GM19043 (cell line): Measurements from ENCODE around the gene MBNL2.

Source experiments
- ATAC-seq: cut with Tn5 transposase; IDR thresholded peaks from one replicate; pipeline ENCODE4 v1.9.1; 2021; ENCODE audit warnings: low read depth; ENCODE audit not compliant: unreplicated experiment

MBNL2 gene

DNA sequence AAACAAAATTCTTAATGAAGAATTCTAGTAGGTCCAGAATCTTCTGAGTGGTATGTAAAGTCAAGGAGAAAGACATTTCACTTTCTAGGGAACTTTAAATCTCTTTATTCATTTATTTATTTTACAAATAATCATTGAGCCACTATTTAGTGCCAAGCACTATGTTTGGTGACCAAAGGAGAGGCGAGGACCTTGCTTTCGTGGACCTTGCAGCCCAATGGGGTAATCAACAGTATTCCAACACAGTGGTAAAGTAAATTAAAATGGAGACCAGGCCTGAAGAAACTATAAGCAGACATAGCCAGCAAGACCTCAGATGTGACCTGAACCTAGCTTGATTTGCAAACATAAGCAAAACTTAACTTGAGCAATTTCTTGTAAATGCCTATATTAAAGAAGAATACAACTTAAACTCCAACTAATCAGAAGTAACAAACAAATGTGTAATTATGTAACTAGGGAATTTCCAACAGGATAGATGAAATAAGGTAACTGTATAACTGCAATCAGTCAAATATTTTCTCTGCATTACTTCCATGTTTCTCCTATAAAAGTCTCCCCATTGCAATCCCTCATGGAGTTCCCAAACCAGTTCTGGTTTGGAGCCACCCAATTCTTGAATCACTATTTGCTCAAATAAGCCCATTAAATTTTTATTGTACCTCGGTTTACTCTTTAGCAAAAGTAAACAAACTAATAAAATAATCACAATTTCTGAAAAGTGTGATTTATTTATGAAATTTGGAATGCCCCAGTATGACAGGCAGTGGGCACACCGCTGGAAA, 67.6 kb downstream of the MBNL2 start:
- ATAC-seq: no peak

DNA sequence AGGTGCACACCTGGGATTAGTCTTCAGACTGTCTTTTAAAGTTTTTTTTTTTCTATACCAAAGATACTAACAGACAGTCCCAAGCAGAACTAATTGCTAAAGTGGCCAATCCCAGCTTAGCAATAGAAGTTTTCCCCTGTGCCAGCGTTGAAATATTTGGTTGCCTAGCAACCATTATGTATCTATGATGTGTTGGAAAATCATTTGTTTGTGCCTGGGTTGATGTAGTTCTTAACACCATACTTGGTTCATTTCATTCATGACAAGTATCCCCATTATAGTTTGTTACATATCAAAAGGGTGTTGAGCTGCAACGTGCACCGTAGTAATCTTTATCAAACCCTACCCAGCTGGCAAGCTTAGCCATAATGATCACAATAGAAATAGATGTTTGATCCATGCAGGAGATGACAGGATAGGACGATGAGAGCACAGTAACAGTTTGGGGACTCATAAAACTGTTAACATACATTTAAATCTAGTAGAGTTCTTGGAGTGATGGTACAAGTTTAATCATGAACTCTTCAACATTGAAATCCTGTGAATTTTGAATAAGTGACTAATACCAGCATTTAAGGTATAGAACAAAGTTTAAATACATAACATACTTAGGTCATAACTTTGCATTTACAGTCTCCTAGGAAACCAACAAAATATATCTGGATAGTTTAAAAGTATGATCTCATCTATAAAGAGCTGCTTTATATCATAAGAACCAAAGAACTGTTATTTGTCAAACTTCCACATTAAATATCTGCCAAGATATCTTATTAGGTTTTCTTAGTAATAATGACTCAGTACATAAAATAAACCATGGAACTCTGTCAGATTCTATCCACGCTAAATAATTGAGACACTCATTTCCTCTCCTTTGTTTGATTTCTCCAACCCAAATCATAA, 73.4 kb downstream of the MBNL2 start:
- no peak for ATAC-seq

DNA sequence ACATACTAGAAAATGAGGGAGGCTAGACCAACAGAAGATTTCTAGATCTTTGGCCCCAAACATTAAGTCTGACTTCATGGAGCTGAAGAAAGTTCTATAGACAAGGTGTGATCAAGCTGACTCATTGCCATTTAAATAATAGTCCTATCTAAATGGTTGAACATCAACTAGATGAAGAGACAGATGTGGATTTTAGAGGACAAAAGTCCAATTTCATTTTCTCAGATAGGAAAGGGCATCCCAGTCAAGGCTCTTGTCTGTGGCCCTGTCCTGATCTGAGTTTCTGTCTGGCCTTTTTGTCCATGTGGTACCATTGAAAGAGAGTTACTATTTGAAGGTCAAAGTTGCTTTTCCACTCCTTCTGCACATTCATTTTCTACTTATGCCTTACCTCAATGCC, 74.6 kb downstream of the MBNL2 start:
- no peak for ATAC-seq

DNA sequence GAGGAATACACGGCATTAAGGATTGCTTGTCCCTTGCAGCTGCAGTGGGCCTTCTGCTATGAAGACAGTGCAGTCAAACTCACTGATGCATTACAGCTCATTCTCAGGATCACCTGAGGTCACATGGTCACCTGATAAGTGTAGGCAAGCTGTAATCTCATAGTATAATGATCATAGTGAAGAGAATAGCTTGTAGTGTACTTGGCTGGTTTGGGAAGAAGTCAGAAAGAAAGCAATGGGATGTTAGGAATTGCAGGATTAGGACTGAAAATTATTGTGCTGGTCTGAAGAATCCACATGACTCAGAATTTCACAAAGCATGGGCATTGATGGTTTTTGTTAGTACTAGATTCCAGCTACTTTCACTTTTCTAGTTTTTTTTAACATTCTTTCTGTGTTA, 76.7 kb downstream of the MBNL2 start:
- no peak for ATAC-seq

DNA sequence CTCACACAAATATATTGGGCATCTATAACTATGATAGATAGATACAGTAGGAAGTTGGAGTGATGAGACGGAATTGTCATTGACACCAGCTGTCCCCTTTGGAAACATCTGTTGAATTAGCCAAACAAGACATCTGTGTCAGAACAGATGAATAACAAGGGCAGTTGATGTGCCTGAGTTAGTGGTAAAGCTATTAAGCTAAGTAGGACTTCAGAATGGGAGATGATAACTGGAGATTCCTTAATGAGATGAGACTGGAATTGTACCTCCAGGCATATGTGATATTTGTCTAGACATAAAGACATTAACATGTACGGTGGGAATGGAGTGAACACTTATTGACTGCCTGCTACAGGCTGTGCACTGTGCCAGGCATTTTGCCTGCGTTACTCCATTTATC, 78.7 kb downstream of the MBNL2 start:
- ATAC-seq: no peak

DNA sequence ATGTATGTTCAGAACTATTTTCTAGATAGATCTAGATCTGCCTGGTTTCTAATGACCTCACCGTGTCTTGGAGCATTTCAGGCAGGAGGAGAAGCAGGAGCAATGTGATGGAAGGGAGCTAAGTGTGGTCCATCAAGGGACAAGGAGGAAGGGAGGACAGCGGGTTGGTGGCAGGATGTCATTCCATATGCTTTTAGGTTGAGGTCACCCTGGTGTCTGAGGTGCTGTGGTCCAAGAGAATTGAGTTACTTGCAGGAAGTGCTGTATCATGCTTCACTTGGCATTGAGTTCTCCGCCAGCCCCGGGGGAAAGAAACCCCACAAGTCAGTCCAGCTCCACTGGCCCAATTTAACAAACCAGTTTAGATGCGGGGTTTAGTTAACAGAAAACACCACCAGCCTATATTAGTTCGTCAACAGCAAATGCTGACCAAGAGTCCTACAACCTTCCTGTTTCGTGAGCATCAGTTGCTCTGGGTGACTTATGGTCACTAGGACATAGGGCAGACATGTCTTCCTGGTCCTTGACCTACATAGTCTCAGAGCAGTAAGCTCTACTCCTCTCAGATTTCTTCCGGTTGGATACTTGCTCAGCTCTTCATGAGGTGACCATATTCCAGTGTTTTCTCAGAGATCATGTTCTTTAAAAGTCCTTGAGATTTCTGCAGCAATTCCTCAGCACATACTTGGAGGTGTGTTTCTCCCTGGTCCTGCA, 79.4 kb downstream of the MBNL2 start:
- ATAC-seq: no peak

DNA sequence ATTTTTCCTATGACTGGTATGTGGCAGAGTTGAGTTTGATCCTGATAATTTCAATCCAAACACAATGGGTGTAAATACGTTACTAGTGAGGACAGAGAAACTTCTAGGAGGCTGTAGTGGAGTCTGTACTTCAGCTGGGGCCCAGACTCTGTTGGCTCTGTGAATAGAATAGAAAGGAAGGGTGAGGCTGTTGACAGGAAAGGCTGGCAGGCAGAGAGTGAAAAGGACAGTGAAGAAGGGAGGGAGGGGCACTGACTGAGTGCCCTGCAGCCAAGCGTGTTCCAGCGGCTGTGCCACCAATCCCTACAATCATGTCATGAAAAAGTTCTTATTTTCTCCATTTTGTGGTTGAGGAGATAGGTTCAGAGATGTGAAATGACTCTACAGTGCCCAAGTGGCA, 80.5 kb downstream of the MBNL2 start:
- ATAC-seq: no peak

DNA sequence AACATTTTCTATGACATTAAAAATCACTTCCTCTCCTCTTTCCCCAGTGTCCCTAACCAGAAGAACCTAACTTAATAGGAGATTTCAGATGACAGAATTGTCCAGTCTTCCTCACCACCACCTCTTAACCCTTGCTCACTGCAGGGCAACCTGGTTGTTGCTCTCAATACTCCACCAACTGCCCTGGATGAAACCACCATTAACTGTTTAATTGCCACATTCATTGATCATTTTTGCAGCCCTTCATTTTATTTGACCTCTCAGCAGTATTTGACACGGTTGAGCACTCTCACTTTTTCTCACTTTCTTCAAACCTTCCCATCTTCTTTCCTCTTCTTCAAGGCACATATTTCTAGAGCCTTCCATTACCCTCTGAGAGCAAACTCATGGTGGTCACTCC, 84.0 kb downstream of the MBNL2 start:
- ATAC-seq: no peak

DNA sequence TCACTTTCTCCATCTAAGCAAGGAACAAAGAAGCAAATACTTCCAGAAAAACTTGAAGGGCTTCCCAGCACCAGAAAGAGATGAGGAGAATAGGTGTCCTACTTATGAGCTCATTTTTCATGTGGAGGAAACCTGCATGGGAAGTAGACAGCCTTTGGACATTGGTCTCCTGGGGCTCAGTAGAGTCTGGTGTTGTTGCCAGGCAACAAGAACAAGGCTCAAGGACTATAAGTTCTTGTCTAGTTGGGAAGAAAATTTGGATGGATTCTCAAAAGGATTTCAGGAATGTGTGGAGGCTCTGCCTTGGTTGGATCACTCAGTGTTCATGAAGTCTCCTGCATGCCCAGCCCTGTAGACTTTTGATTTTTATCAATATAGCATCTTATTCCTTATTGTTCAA, 84.5 kb downstream of the MBNL2 start:
- ATAC-seq: no peak

DNA sequence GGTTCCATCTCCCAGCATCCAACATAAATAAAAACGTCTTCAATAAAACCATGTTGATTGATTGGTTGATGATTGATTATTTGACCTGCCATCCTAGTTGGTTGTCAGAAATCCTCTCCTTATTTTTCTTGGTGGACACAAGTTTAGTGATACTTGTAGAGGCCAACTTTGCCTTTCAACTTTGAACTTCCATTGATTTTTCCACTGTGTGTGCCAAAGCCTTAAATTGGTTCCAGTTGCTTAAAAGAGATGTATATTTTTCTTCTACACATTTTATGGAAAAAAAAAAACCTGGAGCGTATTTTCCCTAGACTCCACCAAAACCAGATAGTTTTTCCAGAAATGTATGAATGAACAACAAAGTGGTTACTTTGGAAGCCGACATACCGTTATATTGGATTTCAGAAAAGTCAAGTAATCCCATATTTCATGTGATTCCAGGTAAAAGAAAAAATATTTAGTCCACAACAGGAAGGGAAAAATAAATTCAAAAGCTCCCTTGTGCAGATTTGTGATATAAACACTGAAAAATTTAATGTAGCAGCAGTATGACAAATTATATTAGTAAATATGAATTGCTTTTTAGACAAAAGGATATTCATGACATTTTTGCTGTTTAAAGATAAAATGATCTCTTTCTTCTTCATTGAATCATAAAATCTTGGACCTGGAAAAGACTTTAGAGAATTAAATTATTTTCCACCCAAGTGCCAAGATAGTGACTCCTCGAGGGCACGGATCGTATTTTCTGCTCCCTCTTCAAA, 85.2 kb downstream of the MBNL2 start:
- no peak for ATAC-seq

DNA sequence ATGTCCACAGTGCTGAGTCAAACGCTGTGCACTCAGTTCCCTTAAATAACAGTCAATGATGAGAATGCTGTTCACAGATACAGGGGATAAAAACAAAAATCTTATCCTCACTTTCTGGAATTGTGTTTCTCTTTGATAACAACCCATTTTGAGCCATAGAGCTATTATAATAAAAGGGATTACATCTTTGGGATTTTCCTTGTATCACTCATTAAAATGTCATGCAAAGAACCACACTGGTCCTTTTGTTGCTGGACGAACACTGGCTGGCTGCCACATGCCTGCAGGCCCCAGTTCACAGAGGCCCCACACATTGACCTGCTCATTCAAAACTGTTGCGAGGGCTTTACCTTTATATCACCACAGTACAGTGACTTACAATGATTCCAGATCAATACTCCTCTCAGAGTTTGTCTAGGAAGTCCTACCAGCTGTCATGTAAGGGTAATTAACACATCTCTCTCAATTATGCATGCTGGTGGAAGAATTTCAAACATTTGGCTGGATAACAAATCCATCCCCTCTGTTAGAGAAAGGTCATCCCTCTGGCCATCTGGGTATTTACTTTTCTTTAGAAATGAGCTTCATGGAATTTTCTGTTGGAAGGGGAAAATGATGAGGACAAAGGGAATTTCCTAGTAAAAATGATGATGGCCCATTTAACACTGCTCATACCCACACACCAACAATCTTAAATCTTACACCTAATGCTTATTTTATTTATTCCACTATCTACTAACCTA, 85.9 kb downstream of the MBNL2 start:
- ATAC-seq: no peak

DNA sequence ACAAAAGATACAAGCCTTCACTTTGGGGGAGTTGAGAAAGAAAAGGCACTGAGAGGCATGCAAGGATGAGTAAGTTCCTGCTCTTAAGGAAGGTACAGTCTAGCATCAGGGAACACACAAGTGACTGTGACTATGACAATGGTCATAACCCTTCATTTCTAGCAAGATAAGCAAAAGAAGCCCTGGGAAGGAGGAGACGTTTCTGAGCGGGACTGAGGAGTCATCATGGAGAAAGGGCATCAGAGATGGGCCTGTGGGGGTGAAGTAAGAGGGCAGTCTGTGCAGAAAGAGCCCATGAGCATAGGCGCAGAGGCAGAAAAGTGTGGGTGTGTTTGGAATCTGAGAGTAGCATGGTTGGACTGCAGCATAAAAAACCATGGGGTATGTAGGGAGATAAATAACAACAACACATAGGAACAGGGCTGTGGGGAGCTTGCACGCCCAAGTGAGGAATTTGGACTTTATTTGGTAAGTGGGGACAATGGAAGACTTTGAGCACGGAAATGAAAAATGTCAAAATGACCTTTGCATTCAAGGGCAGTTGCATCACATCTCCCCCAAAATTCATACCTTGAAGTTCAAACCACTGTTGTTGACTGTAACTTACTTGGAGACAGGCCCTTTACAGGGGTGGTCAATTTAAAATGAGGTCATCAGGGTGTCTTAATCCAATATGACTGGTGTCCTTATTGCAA, 86.7 kb downstream of the MBNL2 start:
- no peak for ATAC-seq

DNA sequence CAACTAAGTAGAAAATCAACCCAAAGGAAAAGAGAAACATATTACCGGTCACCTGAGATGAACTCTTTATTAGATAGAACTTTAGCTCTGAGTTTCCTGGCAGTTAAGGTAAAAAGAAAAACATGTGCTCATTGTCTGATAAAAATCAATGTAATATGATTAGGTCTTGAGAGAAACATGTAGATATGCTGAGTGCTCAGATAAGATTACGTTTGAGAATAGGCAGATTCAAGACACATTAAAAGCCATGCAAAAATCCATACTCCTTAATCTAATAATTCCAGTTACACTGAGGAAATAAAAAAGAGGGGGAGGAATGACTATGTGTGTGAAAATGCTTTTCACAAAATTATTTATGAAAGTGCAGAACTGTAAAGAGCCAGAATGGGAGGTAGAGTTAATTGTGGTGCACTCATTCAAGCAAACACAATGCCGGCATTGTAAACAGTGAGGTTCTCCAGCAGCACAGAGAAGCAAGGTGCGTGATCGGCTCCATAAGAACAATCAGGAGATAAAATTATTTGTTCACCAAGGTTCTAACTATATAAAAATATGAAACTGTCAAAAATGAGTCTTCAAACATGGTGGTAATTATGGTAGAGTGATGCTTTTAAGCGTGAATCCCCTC, 88.8 kb downstream of the MBNL2 start:
- ATAC-seq: no peak

DNA sequence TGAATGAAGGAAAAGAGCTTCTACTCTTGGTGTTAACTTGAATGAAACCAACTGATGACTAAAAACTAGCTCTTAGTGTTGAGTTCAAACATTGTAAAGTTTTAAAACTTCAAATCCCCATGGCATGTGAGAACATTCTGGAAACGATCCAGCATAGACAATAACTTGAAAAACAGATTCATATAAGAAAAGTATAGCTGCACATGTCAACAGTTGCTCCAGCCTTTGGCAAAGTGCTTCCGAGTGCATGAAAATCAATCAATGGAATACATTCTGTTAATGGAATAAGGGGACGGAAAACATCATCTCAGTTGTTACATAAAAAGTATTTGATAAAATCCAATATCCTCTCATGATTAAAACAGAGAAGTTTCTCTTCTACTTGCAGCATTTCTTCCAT, 89.8 kb downstream of the MBNL2 start:
- no peak for ATAC-seq

DNA sequence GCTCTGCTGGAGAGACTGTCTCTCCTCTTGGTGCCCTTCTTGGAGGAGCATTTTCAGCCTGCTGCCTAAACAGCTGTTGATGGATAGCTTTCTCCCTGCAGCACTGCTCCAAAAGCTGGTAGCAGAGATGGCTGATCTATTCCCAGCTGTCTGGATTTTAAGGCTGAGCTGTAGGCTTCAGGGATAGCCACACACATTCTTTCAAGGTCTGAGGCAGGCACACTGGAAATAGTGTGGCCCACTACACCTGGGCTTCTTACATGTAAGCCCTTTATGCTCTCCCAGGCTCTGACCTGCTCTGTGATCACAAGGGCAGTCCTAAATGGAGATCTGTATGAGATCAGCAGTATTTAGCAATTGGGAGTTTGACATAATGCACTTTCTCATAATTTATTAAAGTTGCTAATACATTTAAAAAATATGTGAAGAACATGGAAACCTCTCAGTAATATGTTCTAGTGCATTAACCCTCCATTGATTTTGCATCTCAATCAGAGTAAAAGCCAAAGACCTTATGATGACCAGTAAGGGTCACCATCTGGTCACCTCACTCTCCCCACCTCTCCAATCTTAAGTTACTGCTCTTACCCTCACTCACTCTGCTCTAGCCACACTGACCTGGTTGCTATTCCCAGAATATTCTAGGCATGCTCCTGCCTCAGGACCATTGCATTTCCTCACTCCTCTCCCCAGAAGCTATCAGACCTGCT, 91.6 kb downstream of the MBNL2 start:
- ATAC-seq: no peak

DNA sequence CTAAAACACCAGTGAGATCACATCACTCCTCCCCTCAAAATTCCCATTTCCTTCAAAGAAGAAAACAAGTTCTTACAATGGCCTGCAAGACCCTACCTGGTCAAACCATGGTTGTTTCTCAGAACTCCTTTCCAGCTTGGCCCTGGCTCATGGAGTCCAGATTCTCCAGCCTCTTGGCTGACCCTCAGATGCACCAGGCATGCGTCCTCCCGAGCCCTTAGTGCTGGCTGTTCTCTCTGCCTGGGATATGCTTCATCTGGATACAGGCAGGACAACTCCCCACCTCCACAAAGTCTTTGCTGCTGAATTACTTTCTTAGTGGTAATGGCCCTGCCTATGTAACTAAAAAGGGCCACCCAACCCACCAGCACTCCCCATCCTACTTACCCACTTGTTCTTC, 94.3 kb downstream of the MBNL2 start:
- no peak for ATAC-seq

DNA sequence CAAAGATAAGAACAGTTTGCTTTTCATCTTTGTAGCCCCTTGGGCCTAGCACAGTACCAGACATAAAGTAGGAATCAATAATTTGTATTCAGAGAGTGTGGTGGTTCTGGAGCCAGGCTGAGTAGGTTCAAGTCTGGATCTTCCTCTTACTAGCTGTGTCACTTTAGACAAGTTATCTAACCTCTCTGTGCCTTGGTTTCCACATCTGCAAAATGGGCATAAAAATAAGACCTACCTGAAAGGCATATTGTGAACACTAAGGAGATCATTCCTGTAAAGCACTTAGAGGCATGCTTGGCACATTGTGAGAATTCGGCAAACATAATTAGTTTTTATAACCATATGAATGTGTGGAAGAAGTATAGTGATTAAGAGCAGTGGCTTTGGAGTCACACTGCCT, 95.8 kb downstream of the MBNL2 start:
- ATAC-seq: no peak

DNA sequence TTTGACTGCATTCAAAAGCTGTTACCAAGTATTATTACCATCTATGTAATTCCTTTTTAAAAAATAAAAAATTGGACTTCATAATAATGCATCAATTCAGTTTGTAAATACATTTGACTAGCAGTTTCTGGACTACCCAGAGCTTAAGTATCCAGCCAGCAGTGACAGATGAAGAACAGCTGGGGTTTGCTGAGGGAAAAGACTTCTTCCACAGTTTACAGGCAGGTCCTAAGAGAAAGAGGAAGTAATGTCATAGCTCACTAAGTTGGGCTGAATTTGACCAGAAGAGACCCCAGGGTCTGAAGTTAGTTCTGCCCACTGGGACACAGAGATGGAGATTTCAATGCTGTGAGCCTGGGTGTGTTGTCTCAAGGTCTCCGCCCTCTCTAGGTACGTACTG, 96.4 kb downstream of the MBNL2 start:
- ATAC-seq: no peak
